ENCODE measurements around the gene TSPAN10. TPM values are rescaled to one million over a fixed set of nuclear protein-coding genes. Genes with fewer than 3 reads are reported as not detected.
A peak's percentile ranks its signal among the peaks of the same experiment; 100 is the strongest.

TSPAN10 gene
- total and polyA plus RNA-seq, 9 of the 15 experiments (the other 6 are each of a cell fraction or from before 2014, with no cell fraction given): 0.05 to 0.31 (median 0.13) TPM; not detected in 1

DNA sequence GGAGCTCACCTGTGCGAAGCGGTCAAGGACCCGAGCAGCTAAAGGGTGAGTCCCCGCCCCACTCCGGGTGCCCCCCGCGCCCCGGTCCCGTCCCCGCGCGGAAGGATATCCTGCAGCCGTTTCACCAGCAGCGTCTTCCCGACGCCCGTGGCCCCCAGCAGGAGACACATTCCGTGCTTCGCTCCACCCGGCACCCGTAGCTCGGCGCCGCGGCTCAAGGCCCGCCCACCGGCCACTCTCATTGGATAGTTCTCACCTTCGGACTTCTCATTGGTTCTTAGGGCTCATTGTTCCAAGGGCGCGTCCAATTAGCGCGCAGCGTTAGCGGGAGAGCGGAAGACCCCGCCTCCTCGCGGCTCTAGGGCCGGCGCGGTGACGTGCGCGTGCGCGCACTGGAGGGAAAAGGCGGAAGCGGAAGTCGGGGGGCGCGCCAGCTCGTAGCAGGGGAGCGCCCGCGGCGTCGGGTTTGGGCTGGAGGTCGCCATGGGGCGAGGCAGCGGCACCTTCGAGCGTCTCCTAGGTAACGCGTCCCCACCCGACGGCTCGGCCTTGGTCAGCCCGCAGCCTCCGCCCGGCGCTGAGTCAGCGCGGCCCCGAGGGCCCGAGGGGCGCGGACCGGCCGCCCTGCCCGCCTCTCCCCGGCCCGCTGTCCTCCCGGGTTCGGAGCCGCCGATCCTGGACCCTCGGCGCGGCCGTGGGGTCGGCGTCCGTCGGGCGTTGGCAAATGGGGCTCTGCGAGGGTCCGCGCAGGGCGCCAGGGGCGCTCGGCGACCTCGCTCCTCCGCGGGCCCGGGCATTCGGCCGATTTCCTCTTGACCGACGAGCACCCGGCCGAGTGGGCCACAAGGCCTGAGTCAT, 46.8 kb downstream of the TSPAN10 start, which contains the start of the genes ARL16 and HGS (continued):
- TF ChIP-seq HMBOX1 (IDR thresholded peaks at IDR 0.05) (no peak), NR2F6 (CRISPR knock-in tag; IDR thresholded peaks at IDR 0.05) (no peak), TSC22D4 (tag; IDR thresholded peaks at IDR 0.05) (no peak), CBX1 (IDR thresholded peaks at IDR 0.05; ENCODE audit: low read depth) (no peak), TCFL5 (CRISPR knock-in tag; conservative IDR thresholded peaks at IDR 0.05) (no peak), PYGO2 (tag; IDR thresholded peaks at IDR 0.05) (no peak), CTBP1 (IDR thresholded peaks at IDR 0.05; ENCODE audit: borderline replicate concordance) (peak; percentile 72), LCOR (CRISPR knock-in tag; IDR thresholded peaks at IDR 0.05) (no peak), ATF1 (CRISPR knock-in tag; IDR thresholded peaks at IDR 0.05) (no peak; the same call in 1 of the 2 replicates), ATF1 (tag; IDR thresholded peaks at IDR 0.05) (peak; percentile 91), JUNB (CRISPR knock-in tag; conservative IDR thresholded peaks at IDR 0.05) (no peak), MAZ (CRISPR knock-in tag; conservative IDR thresholded peaks at IDR 0.05 in 1 of 2, IDR thresholded peaks at IDR 0.05 in 1 of 2) (peak; percentile 90 to 99), KLF13 (tag; IDR thresholded peaks at IDR 0.05; ENCODE audit: borderline replicate concordance, low read depth) (no peak), TFAP4 (CRISPR knock-in tag; IDR thresholded peaks at IDR 0.05; ENCODE audit: borderline replicate concordance) (peak; percentile 85; the same call in 1 of the 2 replicates), MEIS2 (IDR thresholded peaks at IDR 0.05; ENCODE audit: partially characterized antibody) (peak; percentile 83), SMAD1 (IDR thresholded peaks at IDR 0.05; ENCODE audit: low read depth, low read length, partially characterized antibody) (peak; percentile 49), CBFA2T2 (conservative IDR thresholded peaks at IDR 0.05) (no peak)
- TF ChIP-seq, protein P1, sequence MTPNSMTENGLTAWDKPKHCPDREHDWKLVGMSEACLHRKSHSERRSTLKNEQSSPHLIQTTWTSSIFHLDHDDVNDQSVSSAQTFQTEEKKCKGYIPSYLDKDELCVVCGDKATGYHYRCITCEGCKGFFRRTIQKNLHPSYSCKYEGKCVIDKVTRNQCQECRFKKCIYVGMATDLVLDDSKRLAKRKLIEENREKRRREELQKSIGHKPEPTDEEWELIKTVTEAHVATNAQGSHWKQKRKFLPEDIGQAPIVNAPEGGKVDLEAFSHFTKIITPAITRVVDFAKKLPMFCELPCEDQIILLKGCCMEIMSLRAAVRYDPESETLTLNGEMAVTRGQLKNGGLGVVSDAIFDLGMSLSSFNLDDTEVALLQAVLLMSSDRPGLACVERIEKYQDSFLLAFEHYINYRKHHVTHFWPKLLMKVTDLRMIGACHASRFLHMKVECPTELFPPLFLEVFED (CRISPR knock-in tag; conservative IDR thresholded peaks at IDR 0.05): no peak
- TF ChIP-seq, protein P2, sequence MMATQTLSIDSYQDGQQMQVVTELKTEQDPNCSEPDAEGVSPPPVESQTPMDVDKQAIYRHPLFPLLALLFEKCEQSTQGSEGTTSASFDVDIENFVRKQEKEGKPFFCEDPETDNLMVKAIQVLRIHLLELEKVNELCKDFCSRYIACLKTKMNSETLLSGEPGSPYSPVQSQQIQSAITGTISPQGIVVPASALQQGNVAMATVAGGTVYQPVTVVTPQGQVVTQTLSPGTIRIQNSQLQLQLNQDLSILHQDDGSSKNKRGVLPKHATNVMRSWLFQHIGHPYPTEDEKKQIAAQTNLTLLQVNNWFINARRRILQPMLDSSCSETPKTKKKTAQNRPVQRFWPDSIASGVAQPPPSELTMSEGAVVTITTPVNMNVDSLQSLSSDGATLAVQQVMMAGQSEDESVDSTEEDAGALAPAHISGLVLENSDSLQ (IDR thresholded peaks at IDR 0.05): peak; percentile 59
- TF ChIP-seq, protein P3, sequence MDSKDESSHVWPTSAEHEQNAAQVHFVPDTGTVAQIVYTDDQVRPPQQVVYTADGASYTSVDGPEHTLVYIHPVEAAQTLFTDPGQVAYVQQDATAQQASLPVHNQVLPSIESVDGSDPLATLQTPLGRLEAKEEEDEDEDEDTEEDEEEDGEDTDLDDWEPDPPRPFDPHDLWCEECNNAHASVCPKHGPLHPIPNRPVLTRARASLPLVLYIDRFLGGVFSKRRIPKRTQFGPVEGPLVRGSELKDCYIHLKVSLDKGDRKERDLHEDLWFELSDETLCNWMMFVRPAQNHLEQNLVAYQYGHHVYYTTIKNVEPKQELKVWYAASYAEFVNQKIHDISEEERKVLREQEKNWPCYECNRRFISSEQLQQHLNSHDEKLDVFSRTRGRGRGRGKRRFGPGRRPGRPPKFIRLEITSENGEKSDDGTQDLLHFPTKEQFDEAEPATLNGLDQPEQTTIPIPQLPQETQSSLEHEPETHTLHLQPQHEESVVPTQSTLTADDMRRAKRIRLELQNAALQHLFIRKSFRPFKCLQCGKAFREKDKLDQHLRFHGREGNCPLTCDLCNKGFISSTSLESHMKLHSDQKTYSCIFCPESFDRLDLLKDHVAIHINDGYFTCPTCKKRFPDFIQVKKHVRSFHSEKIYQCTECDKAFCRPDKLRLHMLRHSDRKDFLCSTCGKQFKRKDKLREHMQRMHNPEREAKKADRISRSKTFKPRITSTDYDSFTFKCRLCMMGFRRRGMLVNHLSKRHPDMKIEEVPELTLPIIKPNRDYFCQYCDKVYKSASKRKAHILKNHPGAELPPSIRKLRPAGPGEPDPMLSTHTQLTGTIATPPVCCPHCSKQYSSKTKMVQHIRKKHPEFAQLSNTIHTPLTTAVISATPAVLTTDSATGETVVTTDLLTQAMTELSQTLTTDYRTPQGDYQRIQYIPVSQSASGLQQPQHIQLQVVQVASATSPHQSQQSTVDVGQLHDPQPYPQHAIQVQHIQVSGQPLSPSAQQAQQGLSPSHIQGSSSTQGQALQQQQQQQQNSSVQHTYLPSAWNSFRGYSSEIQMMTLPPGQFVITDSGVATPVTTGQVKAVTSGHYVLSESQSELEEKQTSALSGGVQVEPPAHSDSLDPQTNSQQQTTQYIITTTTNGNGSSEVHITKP (IDR thresholded peaks at IDR 0.05; ENCODE audit: partially characterized antibody): peak; percentile 41
